DOHH2 (cell line): ENCODE data around the gene ACCSL.

Source experiments
- EZH2phosphoT487 ChIP-seq: fragments of 200-600 bp; sonication (generic); IDR thresholded peaks from 2 replicates; pipeline ENCODE4 v1.6.1; 2017; ENCODE audit warnings: borderline replicate concordance, mild to moderate bottlenecking, antibody characterized with exemption, low read length, moderate library complexity, mixed read lengths
- TF ChIP-seq, protein P1 (sequence below): fragments of 200-600 bp; sonication (generic); IDR thresholded peaks from one replicate; pipeline ENCODE4 v1.5.1; 2014; ENCODE audit warnings: antibody characterized with exemption, mild to moderate bottlenecking, low read depth, low read length; ENCODE audit not compliant: poor library complexity, severe bottlenecking

DNA sequence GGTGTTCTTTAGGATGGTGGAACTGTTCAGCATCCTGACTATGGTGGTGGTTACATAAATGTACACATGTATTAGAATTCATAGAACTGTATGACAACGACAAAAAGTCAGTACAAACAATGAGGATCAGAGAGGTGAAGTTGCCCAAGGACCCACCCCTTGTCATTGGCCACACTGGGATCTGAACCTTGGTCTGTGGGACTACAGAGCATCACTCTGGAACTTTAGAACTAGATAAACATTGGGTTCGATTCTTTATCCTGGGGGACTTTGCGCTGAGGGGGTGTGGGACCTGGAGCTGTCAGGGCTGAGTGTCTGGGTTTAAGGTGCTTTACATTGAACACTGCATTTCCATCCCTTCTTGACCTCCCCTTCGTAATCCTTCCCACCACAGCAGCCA is 34.9 kb downstream of the ACCSL start:
- TF ChIP-seq, protein P1, sequence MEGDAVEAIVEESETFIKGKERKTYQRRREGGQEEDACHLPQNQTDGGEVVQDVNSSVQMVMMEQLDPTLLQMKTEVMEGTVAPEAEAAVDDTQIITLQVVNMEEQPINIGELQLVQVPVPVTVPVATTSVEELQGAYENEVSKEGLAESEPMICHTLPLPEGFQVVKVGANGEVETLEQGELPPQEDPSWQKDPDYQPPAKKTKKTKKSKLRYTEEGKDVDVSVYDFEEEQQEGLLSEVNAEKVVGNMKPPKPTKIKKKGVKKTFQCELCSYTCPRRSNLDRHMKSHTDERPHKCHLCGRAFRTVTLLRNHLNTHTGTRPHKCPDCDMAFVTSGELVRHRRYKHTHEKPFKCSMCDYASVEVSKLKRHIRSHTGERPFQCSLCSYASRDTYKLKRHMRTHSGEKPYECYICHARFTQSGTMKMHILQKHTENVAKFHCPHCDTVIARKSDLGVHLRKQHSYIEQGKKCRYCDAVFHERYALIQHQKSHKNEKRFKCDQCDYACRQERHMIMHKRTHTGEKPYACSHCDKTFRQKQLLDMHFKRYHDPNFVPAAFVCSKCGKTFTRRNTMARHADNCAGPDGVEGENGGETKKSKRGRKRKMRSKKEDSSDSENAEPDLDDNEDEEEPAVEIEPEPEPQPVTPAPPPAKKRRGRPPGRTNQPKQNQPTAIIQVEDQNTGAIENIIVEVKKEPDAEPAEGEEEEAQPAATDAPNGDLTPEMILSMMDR: no peak
- no peak for TF ChIP-seq EZH2phosphoT487
